H1 (cell line): ENCODE data around the gene ELL2. TPM values are rescaled to one million over a fixed set of nuclear protein-coding genes. Genes with fewer than 3 reads are reported as not detected.

Experiments
- CTCF ChIA-PET: fragments of 300-600 bp; sonication (Branson Sonifier 250); formaldehyde crosslinking; loops from one replicate; lab custom pipeline; 2021; ENCODE audit not compliant: partially characterized antibody; lab: Charles Lee
- POLR2A ChIA-PET: fragments of 300-600 bp; sonication (Branson Sonifier 250); formaldehyde crosslinking; loops from one replicate; lab custom pipeline; 2021; ENCODE audit warnings: inconsistent platforms; ENCODE audit not compliant: partially characterized antibody; lab: Charles Lee
- DNase-seq, 2 experiments: peaks; one replicate each; pipeline versions ENCODE4 v3.0.0 to v3.0.0-alpha.2; 2010 to 2022; ENCODE audit warnings: low spot score in 2 of 2, low read depth in 1 of 2, mixed read lengths in 1 of 2
- FAIRE-seq: peaks from 2 replicates; lab custom pipeline; 2011; peaks lifted over from hg19 to GRCh38; lab: Jason Lieb, UNC
- H2AFZ ChIP-seq: 2 replicates; pipeline ENCODE4 v1.8.1; 2012; ENCODE audit warnings: low read length, inconsistent platforms
- H2AK5ac ChIP-seq: 2 replicates; pipeline ENCODE4 v1.6.1; 2013; ENCODE audit warnings: low read depth, low read length
- H2BK120ac ChIP-seq: replicated peaks from 2 replicates; pipeline ENCODE3; 2013; ENCODE audit warnings: low read depth, low read length, inconsistent platforms
- H2BK12ac ChIP-seq: 2 replicates; pipeline ENCODE4 v1.6.1; 2013; ENCODE audit warnings: low read depth, low read length
- H2BK15ac ChIP-seq: 2 replicates; pipeline ENCODE4 v1.6.1; 2013; ENCODE audit warnings: low read length
- H2BK20ac ChIP-seq: 2 replicates; pipeline ENCODE4 v1.6.1; 2013; ENCODE audit warnings: low read length
- H2BK5ac ChIP-seq: 2 replicates; pipeline ENCODE4 v1.6.1; 2013; ENCODE audit warnings: low read depth, low read length
- H3K14ac ChIP-seq: 2 replicates; pipeline ENCODE4 v1.6.1; 2013; ENCODE audit warnings: inconsistent platforms; ENCODE audit not compliant: insufficient read length
- H3K18ac ChIP-seq: 2 replicates; pipeline ENCODE4 v1.6.1; 2013; ENCODE audit warnings: low read length; ENCODE audit errors: extremely low read depth
- H3K23ac ChIP-seq: 2 replicates; pipeline ENCODE4 v1.6.1; 2013; ENCODE audit warnings: inconsistent platforms; ENCODE audit not compliant: insufficient read length
- H3K23me2 ChIP-seq: 2 replicates; pipeline ENCODE4 v1.6.1; 2013; ENCODE audit warnings: low read depth, low read length
- H3K27ac ChIP-seq: 2 replicates; pipeline ENCODE4 v1.6.1; 2011; ENCODE audit warnings: low read depth, low read length, inconsistent platforms
- H3K27me3 ChIP-seq, 4 experiments: replicated peaks in 1 of 4; 1 replicate in 1 of 4; 2 replicates in 3 of 4; pipeline versions ENCODE4 v1.6.1 to v1.8.1; 2011 to 2013; ENCODE audit warnings: low read length in 3 of 4, mild to moderate bottlenecking in 3 of 4, inconsistent platforms in 2 of 4, mixed read lengths in 2 of 4, moderate library complexity in 1 of 4; ENCODE audit not compliant: control insufficient read depth in 3 of 4, insufficient read depth in 3 of 4; ENCODE audit errors: extremely low read depth in 1 of 4
- H3K36me3 ChIP-seq, 4 experiments: 2 replicates each; pipeline versions ENCODE4 v1.6.1 to v1.8.1; 2011 to 2013; ENCODE audit warnings: mild to moderate bottlenecking in 4 of 4, low read length in 3 of 4, moderate library complexity in 2 of 4, control low read depth in 1 of 4, inconsistent platforms in 1 of 4; ENCODE audit not compliant: insufficient read depth in 4 of 4, control insufficient read depth in 2 of 4
- H3K4ac ChIP-seq: replicated peaks from 2 replicates; pipeline ENCODE3; 2013; ENCODE audit warnings: low read length, low read depth, mixed read lengths, inconsistent platforms; ENCODE audit not compliant: insufficient read length
- H3K4me1 ChIP-seq, 4 experiments: replicated peaks in 1 of 4; 1 replicate in 1 of 4; 2 replicates in 3 of 4; pipeline versions ENCODE4 v1.6.1 to v1.8.1; 2011 to 2013; ENCODE audit warnings: low read length in 3 of 4, inconsistent platforms in 2 of 4, mixed read lengths in 1 of 4; ENCODE audit not compliant: insufficient read depth in 4 of 4, control insufficient read depth in 3 of 4
- H3K4me2 ChIP-seq, 2 experiments: 2 replicates each; pipeline versions ENCODE4 v1.6.1 to v1.8.1; 2011 to 2013; ENCODE audit warnings: low read depth in 2 of 2, low read length in 2 of 2, control low read depth in 1 of 2, inconsistent platforms in 1 of 2, mild to moderate bottlenecking in 1 of 2; ENCODE audit not compliant: insufficient read depth in 1 of 2
- H3K4me3 ChIP-seq, 4 experiments: fragments of 200-600, 300-600 bp in 1 of 4; sonication (generic), shearing (Covaris generic), sonication (Bioruptor Twin) in 1 of 4; 2 replicates each; pipeline versions ENCODE4 v1.5.1 to v1.8.1; 2011 to 2016; ENCODE audit warnings: low read length in 4 of 4, low read depth in 3 of 4, control low read depth in 2 of 4, inconsistent platforms in 2 of 4, mild to moderate bottlenecking in 2 of 4, mixed read lengths in 1 of 4, moderate library complexity in 1 of 4; ENCODE audit not compliant: insufficient read depth in 2 of 4; ENCODE audit errors: extremely low read depth in 1 of 4
- H3K56ac ChIP-seq: replicated peaks from 2 replicates; pipeline ENCODE3; 2013; ENCODE audit warnings: low read depth, mild to moderate bottlenecking, mixed read lengths, low read length, inconsistent platforms; ENCODE audit not compliant: insufficient read length
- H3K79me1 ChIP-seq: 2 replicates; pipeline ENCODE4 v1.6.1; 2013; ENCODE audit warnings: low read depth, low read length, control low read depth
- H3K79me2 ChIP-seq, 2 experiments: 2 replicates each; pipeline versions ENCODE4 v1.6.1 to v1.8.1; 2012 to 2013; ENCODE audit warnings: low read length in 2 of 2, mild to moderate bottlenecking in 2 of 2, inconsistent platforms in 1 of 2; ENCODE audit not compliant: insufficient read depth in 2 of 2, control insufficient read depth in 1 of 2
- H3K9ac ChIP-seq, 4 experiments: replicated peaks in 1 of 4; 1 replicate in 1 of 4; 2 replicates in 3 of 4; pipeline versions ENCODE4 v1.6.1 to v1.8.1; 2011 to 2013; ENCODE audit warnings: low read depth in 3 of 4, low read length in 3 of 4, control low read depth in 2 of 4, mild to moderate bottlenecking in 2 of 4, moderate library complexity in 2 of 4, inconsistent platforms in 1 of 4; ENCODE audit errors: extremely low read depth in 1 of 4
- H3K9me3 ChIP-seq, 2 experiments: 2 replicates each; pipeline versions ENCODE4 v1.6.1 to v1.8.1; 2012 to 2013; ENCODE audit warnings: mild to moderate bottlenecking in 2 of 2, moderate library complexity in 2 of 2, control low read depth in 1 of 2, inconsistent platforms in 1 of 2, low read depth in 1 of 2, low read length in 1 of 2, mixed read lengths in 1 of 2; ENCODE audit not compliant: insufficient read depth in 2 of 2
- H4K20me1 ChIP-seq, 2 experiments: replicated peaks in 1 of 2; 2 replicates each; pipeline versions ENCODE3 to v1.8.1; 2011 to 2013; ENCODE audit warnings: inconsistent platforms in 2 of 2, low read length in 2 of 2, mild to moderate bottlenecking in 1 of 2; ENCODE audit not compliant: insufficient read depth in 2 of 2, control insufficient read depth in 1 of 2
- H4K5ac ChIP-seq: 2 replicates; pipeline ENCODE4 v1.6.1; 2013; ENCODE audit warnings: low read length, low read depth, mixed read lengths, inconsistent platforms; ENCODE audit not compliant: insufficient read length
- H4K8ac ChIP-seq: 2 replicates; pipeline ENCODE4 v1.8.0; 2013; ENCODE audit warnings: mild to moderate bottlenecking, moderate library complexity, low read length, inconsistent platforms; ENCODE audit not compliant: insufficient read depth; ENCODE audit errors: extremely low read depth
- H4K91ac ChIP-seq: replicated peaks from 2 replicates; pipeline ENCODE3; 2013; ENCODE audit warnings: low read length, mixed read lengths, inconsistent platforms; ENCODE audit not compliant: insufficient read length
- CHD1 ChIP-seq: IDR thresholded peaks from 2 replicates; pipeline ENCODE4 v1.6.1; 2012; ENCODE audit warnings: low read depth, low read length, improper control_type of control experiment
- JUN ChIP-seq: IDR thresholded peaks from 2 replicates; pipeline ENCODE4 v1.6.1; 2011; ENCODE audit warnings: low read depth, mild to moderate bottlenecking, improper control_type of control experiment, low read length
- YY1 ChIP-seq: IDR thresholded peaks from 2 replicates; pipeline ENCODE4 v1.6.1; 2011; ENCODE audit warnings: low read depth, mild to moderate bottlenecking, low read length
- WGBS, 2 experiments: shearing (Covaris generic) in 1 of 2; methylation state at CpG; one replicate each; pipeline versions ENCODE4 v1.1.6 to v1.1.7; 2013 to 2015; ENCODE audit warnings: low lambda C conversion rate in 2 of 2, mixed read lengths in 2 of 2, inconsistent platforms in 1 of 2, low coverage in 1 of 2, missing lambda C conversion rate in 1 of 2; ENCODE audit not compliant: insufficient replicate concordance in 2 of 2, insufficient coverage in 1 of 2, insufficient read length in 1 of 2; ENCODE audit errors: extremely low coverage in 1 of 2, missing lambda C conversion rate in 1 of 2; 5-methylcytosine and 5-hydroxymethylcytosine counted together
- polyA plus RNA-seq, 7 experiments: library from polyadenylated mRNA; depleted of rRNA in 3 of 7; stranded (reverse) in 5 of 7; unstranded in 2 of 7; fragments of >200 nt in 5 of 7; fragments of 200-250 nt in 2 of 7; gene quantifications; 1 replicate in 5 of 7; 2 replicates in 1 of 7; 4 replicates in 1 of 7; pipeline versions ENCODE4 v1.2.1 to v1.2.3, GENCODE V29; 2011 to 2013; ENCODE audit warnings: missing spikeins in 2 of 7, mixed read lengths in 2 of 7
- total RNA-seq: library from RNA; stranded (reverse); fragmentation: NEBNext Ultra II Directional; extraction: Animal tissue kit (Norgen Biotek cat#: 25700); gene quantifications from 2 replicates; pipeline ENCODE4 v1.2.1, GENCODE V29; 2021
- TF ChIP-seq, protein P1 (sequence below): IDR thresholded peaks from 2 replicates; pipeline ENCODE4 v1.6.1; 2011; ENCODE audit warnings: low read length, improper control_type of control experiment

Gene ELL2
- total and polyA plus RNA-seq, 2 of the 8 experiments (the other 6 are each of a cell fraction or from before 2014, with no cell fraction given) = 6.3 to 29.4 TPM

- H3K36me3 ChIP-seq = no peaks in the 10 kb centered on the region
- H3K9ac ChIP-seq = no peak overlapping the region
- H2BK5ac ChIP-seq = no peak overlapping the region
- TF ChIP-seq YY1 (no peak), CHD1 (no peak), JUN (no peak)
- TF ChIP-seq, protein P1, sequence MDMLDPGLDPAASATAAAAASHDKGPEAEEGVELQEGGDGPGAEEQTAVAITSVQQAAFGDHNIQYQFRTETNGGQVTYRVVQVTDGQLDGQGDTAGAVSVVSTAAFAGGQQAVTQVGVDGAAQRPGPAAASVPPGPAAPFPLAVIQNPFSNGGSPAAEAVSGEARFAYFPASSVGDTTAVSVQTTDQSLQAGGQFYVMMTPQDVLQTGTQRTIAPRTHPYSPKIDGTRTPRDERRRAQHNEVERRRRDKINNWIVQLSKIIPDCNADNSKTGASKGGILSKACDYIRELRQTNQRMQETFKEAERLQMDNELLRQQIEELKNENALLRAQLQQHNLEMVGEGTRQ = no peak
- H3K4ac ChIP-seq = no peak overlapping the region
- H3K14ac ChIP-seq = no peak overlapping the region
- no peaks in the 10 kb centered on the region for H3K79me1 ChIP-seq
- no peak overlapping the region for H4K91ac ChIP-seq
- no peaks in the 10 kb centered on the region for H4K20me1 ChIP-seq
- H3K9me3 ChIP-seq = no peaks in the 10 kb centered on the region
- H3K27me3 ChIP-seq = no peaks in the 10 kb centered on the region
- no peak overlapping the region for H2BK12ac ChIP-seq
- H4K8ac ChIP-seq = no peak overlapping the region
- no peak overlapping the region for H3K27ac ChIP-seq
- peaks cover 2 to 6% (median 3%) of the 10 kb centered on the region in 4 experiments; a peak in 4 of 7 replicates for H3K4me1 ChIP-seq
- H3K79me2 ChIP-seq = no peaks in the 10 kb centered on the region
- H2AFZ ChIP-seq = no peak overlapping the region
- H2AK5ac ChIP-seq = no peak overlapping the region
- H3K4me2 ChIP-seq = no peak overlapping the region
- WGBS, 2 experiments = 79% methylated on average over 1 of the region's 1 CpG; no CpG with 5 or more reads in 1 of the 2 experiments
- no peak for DNase-seq
- H2BK20ac ChIP-seq = no peak overlapping the region
- no peak overlapping the region for H3K56ac ChIP-seq
- peaks cover 3% of the 10 kb centered on the region for H3K23me2 ChIP-seq
- no peak overlapping the region for H2BK15ac ChIP-seq
- no peak for FAIRE-seq
- POLR2A ChIA-PET = no interaction called here
- no peak overlapping the region for H3K23ac ChIP-seq
- H3K18ac ChIP-seq = no peak overlapping the region
- CTCF ChIA-PET = interaction anchor here (0.9 to 1.2 kb wide), 2 partner anchors 52 to 74 kb away, joined by 3 to 4 read pairs; no protein-coding TSS in a partner anchor
- H3K4me3 ChIP-seq = no peak overlapping the region
- H2BK120ac ChIP-seq = no peak overlapping the region
- no peak overlapping the region for H4K5ac ChIP-seq
Observed at GRCh38 chr5:95967236-95967635, 5.6 kb upstream of the ELL2 start.
